Right kidney (tissue), 1 donor: Measurements from ENCODE around the gene RAB7B.

Experiments used
- DNase-seq: peaks from one replicate; pipeline ENCODE4 v3.0.0-alpha.2; 2016

Gene RAB7B

DNA sequence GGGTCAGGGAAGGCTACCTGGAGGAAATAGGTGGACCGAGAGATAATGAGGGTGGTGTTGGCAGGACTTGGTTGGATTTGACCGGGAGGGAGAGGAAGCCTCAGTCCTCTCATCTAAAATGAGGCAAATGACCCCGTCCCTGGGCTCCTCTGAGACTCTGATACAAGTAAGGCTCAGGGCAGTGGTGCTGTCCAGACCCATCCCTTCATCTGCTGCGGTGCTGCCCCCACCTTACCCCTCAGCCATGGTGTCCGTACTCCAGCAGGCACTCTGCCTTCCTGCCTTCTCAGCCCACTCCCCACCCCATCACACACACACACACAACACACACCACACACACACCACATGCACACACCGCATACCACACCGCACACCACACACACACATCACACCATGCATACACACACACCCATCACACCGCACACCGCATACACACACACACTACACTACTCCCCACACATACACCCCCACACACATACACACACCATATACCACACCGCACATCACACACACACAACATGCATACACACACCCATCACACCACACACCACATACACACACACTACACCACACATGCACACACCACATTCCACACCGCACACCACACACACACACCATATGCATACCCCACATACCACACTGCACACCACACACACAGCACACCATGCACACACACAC is 30.6 kb downstream of the RAB7B start:
- no peak for DNase-seq

DNA sequence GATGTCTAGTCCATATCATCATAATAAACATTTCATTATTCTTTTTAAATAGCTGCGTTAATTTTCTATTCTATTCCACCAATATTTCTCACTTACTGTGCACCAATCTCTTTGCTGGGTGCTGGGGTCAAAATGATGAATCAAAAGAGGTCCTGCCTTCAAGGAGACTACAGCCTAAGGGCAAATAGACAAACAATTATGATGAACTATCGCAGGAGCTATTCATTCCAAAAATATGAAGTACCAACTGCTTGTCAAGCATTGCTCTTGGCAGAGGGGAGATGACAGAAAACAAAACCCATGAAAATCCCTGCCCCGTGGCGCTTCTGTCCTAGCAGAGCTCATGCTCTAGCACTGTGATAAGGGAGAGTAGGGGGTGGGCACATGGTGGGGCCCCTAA is 31.1 kb downstream of the RAB7B start:
- DNase-seq, result no peak

- DNase-seq, result no peak
These were observed 32.1 kb downstream of the RAB7B start for GRCh38 chr1:205971082-205971481.

DNA sequence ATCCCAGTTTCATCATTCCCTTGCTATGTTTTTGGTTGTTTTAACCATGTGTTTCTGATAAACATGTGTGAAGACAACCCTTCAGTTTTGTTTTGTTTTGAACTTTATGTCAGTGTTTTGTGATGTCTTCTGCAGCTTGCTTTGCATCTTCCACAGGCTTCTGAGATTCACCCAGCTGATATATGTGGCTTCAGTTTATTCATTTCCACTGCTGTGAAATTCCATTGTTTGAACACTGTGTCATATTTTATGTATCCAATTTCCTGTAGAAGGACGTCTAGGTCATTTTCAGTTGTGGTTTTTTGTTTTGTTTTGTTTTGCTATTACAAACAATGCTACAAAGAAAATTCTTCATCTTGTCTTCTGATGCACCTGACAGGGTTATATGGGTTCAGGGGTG is 32.7 kb downstream of the RAB7B start:
- no peak for DNase-seq

DNA sequence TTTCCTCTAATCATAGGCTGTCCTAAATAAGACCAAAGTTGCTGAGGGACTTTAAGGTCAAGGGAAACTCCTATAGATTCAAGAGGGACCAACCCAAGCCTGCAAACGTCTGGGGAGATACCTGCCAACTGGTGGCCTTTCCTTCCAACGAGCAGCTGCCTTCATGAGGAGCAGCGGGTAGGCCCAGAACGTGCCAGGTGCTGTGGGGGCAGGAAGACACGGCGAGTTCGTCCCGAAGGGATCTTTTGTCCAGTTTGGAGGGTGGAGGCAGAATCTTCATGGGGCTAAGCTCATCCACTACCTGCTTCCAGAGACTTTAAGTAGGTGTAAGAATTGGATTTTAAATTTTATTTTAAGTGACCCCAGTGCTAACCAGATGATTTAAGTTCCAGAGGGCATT is 34.0 kb downstream of the RAB7B start:
- DNase-seq, result no peak

DNA sequence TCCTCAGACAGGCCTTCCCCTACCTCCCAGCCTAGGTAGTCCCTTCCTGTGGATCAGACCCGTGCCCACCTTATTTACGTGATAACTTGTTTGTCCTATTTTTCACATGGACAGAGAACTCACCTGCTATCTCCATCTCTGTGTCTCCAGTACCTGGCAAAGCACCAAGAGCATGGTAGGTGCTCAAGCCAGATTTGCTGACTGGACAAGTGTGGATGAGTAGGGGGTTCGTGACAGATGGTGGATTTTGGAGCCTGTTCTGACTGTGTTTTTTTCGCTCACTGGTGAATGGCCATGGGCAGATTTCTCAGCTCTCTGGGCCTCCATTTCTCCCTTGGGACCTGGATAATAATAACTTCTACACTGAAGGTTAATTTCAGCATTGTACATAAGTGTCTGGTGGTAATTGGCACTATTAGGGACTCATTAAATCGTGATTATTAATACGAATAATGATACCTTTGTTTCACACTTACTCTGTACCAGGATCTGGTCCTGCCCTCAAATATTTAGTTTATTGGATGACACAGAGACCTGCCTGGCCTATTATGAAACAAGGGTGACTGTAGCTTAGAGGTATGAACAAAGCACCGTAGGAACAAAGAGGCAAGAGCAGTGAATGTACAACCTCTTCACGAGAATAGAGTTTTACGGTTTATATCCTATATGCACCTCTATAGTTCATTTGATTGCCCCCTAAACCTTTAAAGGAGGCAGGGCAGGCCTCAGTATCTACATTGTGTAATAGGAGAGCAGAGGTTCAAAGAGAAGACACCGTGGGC is 35.5 kb downstream of the RAB7B start:
- DNase-seq, result no peak

- no peak for DNase-seq
These were observed 37.9 kb downstream of the RAB7B start for GRCh38 chr1:205965036-205965884.

- DNase-seq, result no peak
These were observed 39.6 kb downstream of the RAB7B start for GRCh38 chr1:205963352-205964155.

DNA sequence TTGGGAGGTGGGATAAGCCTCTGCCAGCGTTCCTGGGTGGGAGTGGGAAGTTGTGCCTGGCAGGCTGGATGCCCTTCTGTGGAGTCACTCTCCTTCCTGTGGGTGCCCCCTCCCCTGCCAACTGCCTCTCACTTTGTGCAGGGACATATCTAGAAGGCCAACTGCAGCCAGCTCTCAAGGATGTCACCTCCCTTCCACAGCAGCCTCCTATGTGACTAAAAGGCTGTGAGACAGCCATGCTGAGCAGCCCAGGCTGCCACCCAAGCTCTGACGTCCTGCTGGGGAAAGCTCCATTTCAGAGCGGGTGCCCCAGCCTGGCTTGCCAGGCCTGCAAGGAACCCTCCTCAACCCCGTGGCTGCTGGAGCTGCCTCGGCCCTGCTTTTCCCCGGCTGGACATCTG is 40.4 kb downstream of the RAB7B start:
- DNase-seq, result no peak

- peak; percentile 25 for DNase-seq
These were observed 41.0 kb downstream of the RAB7B start for GRCh38 chr1:205961991-205962820.

GRCh38 chr1:205961405-205961804 is 41.8 kb downstream of the RAB7B start:
- peak; percentile 25 for DNase-seq

GRCh38 chr1:205959789-205960188 is 43.4 kb downstream of the RAB7B start:
- DNase-seq, result no peak

DNA sequence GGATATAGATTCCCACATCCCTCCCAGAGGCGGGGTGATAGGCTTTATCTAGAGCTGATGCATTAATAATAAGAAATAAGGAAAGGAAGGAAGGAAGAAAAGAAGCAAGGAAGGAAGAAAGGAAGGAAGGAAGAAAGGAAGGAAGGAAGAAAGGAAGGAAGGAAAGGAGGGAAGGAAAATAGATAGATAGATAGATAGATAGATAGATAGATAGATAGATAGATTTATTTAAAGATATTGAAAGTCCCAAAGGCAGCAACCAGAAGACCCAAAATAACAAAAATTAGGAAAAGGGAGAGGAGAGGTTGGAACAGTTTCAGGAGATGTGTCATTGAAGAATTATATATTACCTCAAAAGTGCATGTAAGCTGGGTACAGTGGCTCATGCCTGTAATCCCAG is 47.7 kb downstream of the RAB7B start:
- no peak for DNase-seq

DNA sequence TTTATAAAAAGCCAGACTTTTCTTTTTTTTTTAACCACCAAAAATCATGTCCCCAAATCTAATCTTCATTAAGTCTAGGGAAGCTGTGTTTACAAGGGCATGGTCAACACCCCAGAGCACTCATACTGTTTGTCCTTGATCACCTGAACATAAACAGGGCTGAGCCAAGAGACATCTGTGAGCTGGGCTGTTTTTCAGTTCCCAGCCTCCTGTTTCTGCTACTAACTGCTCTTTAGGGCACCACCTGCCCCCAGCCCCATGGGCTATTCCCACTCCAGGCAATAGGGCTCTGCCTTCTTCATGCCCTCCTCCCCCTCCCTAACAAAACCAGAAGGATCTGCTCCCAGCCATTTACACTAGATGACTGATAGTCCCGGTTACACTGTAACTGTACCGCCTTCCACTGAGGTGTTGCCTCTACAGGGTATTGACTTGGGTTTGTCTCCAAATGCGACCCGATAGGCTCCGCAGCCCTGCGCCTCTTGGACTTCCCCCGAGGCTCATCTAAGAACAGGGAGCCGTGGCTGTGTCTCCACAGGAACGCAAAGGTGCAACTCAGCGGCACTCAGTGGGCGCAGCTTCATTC is 48.3 kb downstream of the RAB7B start:
- DNase-seq, result no peak

DNA sequence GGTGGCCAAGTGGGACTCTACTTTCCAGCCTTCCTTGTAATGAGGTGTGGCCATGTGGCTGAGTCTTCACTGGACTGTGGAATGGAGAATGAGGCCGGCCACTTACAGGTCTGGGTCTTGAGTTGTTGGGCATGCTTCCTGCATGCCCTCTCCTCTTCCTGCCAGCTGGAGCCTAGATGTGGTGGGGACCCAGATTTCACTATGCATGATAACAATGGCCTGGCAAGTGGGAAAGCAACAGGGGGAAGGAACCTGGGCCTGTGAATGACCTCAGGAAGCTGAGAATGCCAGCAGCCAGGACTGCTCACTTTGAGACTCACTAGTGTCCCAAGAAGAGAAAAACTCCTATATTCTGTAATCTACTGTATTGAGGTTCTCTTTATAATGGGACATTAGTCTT is 51.4 kb downstream of the RAB7B start:
- no peak for DNase-seq

DNA sequence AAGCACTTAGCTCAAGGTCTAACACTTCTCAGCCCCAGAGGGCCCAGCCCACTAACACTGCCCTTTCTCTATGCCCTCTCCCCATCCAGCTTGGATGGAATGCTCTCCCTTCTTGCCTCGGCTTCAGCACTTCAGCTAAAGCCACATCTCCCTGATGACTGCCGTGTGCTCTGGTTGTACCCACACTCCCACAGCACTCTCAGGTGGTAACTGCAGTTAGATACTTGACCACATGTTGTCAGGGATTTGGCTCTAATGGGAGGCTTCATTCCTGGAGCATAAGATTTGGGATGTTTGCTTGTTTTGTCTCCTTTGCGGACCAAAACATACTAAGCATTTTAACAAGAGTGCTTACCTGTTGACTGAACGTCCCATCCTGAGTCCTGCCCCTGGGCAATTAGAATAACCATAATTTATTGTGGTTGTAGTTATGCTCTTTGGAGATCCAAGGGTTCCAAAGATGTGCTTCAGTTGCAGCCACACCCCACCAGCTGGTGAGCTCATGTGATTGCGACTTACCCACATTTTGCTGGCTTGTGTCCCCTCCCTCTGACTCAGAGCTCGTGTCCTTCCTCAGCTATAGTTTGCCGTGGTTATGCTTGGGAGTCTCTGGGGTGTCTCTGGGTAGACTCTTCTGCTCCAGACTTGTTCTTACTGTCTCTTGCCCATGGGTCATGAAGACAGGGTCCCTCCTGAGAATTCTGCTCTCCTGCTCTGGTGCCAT is 52.2 kb downstream of the RAB7B start:
- DNase-seq, result no peak

GRCh38 chr1:205950280-205950679 is 52.9 kb downstream of the RAB7B start:
- no peak for DNase-seq

DNA sequence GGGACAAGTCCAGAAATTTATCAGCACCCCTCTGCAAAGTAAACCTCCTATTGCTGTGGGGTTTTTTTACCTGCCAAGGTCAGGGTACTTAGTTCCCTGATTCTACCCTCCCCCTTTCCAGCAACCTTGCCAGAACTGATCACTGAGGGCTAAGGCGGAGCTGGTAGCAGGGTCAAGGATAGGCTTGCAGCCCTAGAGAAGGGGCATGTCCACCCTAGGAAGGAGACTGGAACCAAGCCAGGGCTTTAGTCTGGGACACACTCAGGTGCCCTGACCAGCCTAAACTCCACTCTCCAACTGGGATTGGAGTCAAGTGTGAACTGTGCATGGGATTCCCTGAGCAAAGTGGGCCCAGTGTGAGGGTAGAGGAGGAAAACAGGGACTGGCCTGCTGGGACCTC is 53.4 kb downstream of the RAB7B start:
- no peak for DNase-seq

- no peak for DNase-seq
These were observed 54.3 kb downstream of the RAB7B start for GRCh38 chr1:205948886-205949285.

GRCh38 chr1:205948039-205948438 is 55.2 kb downstream of the RAB7B start:
- no peak for DNase-seq
